Loucy (cell line): ENCODE measurements around the gene VSIG2.

Source experiments
- EZH2phosphoT487 ChIP-seq: fragments of 200-600 bp; IDR thresholded peaks from 2 replicates; pipeline ENCODE4 v1.6.1; 2018; ENCODE audit warnings: antibody characterized with exemption, mild to moderate bottlenecking, moderate library complexity, borderline replicate concordance
- TF ChIP-seq, protein P1 (sequence below): fragments of 200-600 bp; sonication (generic); conservative IDR thresholded peaks from 2 replicates; pipeline ENCODE4 v1.5.1; 2014; ENCODE audit warnings: mild to moderate bottlenecking, antibody characterized with exemption, low read length

DNA sequence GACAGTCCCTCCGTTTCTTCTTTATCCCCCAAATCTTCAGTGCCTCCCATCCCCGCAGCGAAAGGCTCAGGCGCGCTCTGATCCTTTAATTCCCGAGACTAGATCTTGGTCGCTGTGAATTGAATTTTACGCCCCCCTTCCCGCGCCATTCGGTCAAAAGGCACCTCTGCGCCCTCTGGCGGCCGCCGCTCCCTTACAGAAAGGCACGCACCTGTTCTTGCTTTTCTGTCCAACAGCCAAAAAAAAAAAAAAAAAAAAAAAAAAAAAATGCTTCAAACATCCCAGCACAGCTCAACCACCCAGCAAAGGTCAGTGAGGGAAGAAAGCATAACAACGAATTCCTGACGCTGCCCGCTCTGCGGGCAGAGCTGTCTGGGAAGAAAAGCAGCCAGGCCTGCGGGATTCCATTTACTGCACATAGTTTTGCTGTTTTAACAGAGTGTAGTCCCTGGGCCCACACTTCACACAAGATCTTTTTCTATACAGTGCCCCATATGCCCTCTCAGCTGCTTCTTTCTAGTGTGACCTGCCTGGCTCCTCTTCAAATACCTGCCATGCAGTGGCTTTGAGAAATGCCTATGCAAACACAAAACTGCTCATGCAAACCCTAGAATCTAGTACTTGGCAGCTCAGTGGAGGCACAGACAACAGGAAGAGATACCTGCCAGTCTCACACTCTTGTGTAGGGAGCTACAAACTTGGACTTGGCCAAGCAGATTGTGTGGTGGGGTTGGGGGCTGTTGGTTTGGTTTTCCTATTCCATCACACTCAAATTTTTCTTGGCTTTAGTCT is 11.3 kb upstream of the VSIG2 start:
- TF ChIP-seq, protein P1, sequence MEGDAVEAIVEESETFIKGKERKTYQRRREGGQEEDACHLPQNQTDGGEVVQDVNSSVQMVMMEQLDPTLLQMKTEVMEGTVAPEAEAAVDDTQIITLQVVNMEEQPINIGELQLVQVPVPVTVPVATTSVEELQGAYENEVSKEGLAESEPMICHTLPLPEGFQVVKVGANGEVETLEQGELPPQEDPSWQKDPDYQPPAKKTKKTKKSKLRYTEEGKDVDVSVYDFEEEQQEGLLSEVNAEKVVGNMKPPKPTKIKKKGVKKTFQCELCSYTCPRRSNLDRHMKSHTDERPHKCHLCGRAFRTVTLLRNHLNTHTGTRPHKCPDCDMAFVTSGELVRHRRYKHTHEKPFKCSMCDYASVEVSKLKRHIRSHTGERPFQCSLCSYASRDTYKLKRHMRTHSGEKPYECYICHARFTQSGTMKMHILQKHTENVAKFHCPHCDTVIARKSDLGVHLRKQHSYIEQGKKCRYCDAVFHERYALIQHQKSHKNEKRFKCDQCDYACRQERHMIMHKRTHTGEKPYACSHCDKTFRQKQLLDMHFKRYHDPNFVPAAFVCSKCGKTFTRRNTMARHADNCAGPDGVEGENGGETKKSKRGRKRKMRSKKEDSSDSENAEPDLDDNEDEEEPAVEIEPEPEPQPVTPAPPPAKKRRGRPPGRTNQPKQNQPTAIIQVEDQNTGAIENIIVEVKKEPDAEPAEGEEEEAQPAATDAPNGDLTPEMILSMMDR, result peak; percentile 40
- TF ChIP-seq EZH2phosphoT487, result no peak
